GM19328 (cell line): Measurements from ENCODE around the gene HES4.
"Not testable (repeated sequence)": the region's sequence is repeated elsewhere in the genome, so short reads cannot be mapped to it uniquely, and the experiment has no call there.

Source experiments
- ATAC-seq: cut with Tn5 transposase; IDR thresholded peaks from one replicate; pipeline ENCODE4 v1.9.1; 2021; ENCODE audit warnings: mild to moderate bottlenecking, moderate library complexity; ENCODE audit not compliant: unreplicated experiment

HES4 gene

GRCh38 chr1:1019122-1019999 lies 19.5 kb upstream of the HES4 start:
- ATAC-seq, result peak; percentile 73

GRCh38 chr1:1018321-1018685 lies 18.4 kb upstream of the HES4 start:
- ATAC-seq, result not testable (repeated sequence)

DNA sequence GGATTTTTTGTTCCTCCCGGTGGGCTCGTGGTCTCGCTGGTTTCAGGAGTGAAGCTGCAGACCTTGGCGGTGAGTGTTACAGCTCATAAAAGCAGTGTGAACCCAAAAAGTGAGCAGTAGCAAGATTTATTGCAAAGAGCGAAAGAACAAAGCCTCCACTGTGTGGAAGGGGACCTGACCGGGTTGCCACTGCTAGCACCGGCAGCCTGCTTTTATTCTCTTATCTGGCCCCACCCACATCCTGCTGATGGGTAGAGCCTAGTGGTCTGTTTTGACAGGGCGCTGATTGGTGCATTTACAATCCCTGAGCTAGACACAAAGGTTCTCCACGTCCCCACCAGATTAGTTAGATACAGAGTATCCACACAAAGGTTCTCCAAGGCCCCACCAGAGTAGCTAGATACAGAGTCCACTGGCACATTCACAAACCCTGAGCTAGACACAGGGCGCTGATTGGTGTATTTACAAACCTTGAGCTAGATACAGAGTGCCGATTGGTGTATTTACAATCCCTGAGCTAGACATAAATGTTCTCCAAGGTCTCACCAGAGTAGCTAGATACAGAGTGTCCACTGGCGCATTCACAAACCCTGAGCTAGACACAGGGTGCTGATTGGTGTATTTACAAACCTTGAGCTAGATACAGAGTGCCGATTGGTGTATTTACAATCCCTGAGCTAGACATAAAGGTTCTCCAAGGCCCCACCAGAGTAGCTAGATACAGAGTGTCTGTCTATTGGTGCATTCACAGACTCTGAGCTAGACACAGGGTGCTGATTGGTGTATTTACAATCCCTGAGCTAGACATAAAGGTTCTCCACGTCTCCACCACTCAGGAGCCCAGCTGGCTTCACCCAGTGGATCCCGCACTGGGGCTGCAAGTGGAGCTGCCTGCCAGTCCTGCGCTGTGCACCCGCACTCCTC lies 17.8 kb upstream of the HES4 start:
- not testable (repeated sequence) for ATAC-seq

DNA sequence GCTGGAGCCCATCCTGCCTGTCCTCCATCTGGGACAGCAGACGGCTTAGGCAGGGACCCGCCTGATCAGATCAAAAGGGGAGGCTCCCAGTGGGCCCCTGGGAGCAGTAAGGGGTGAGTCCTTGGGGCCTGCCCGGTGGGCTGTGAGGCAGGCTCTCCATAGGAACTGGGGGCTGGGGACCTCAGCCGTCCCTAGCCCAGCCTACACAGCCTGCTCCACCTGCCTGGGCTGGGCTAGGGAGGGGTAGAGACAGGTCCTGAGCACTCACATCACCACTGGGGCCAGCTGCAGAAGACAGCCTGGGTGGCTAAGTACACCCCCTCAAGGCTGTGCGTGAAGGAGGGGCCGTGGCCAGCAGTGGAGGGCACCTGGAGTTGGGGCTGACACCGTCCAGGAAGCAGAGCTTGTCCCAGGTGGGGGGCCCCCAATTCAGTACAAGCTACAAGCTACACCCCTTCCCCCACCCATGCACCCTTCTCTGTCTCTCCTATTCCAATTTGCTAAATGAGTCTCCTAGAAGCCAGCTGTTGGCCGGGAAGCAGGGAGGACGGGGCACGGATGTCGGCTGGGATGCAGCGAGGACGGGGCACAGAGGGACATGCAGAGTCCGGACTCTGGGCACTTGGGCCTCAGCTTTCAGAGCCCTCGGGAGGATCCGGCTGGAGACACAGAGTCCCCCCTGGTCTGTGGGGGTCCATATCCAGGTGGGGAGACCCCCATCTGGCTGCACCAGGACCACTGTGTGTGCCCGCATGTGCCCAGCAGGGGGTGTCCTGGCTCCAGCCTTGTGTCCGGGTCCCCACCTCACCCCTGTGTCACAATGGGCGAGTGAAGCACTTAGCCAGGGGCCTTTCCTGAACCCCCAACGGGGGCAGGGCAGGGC lies 15.1 kb upstream of the HES4 start:
- ATAC-seq, result no peak

DNA sequence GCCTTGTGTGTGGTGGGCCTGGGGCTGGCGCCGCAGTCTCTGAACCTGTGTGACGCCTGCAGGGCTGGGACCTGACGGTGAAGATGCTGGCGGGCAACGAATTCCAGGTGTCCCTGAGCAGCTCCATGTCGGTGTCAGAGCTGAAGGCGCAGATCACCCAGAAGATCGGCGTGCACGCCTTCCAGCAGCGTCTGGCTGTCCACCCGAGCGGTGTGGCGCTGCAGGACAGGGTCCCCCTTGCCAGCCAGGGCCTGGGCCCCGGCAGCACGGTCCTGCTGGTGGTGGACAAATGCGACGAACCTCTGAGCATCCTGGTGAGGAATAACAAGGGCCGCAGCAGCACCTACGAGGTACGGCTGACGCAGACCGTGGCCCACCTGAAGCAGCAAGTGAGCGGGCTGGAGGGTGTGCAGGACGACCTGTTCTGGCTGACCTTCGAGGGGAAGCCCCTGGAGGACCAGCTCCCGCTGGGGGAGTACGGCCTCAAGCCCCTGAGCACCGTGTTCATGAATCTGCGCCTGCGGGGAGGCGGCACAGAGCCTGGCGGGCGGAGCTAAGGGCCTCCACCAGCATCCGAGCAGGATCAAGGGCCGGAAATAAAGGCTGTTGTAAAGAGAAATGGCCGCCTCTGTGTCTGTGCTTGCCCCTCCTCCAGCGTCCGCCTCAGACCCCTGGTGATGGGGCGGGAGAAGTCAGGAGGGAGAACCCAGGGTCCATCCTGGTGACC lies 14.2 kb upstream of the HES4 start:
- no peak for ATAC-seq

DNA sequence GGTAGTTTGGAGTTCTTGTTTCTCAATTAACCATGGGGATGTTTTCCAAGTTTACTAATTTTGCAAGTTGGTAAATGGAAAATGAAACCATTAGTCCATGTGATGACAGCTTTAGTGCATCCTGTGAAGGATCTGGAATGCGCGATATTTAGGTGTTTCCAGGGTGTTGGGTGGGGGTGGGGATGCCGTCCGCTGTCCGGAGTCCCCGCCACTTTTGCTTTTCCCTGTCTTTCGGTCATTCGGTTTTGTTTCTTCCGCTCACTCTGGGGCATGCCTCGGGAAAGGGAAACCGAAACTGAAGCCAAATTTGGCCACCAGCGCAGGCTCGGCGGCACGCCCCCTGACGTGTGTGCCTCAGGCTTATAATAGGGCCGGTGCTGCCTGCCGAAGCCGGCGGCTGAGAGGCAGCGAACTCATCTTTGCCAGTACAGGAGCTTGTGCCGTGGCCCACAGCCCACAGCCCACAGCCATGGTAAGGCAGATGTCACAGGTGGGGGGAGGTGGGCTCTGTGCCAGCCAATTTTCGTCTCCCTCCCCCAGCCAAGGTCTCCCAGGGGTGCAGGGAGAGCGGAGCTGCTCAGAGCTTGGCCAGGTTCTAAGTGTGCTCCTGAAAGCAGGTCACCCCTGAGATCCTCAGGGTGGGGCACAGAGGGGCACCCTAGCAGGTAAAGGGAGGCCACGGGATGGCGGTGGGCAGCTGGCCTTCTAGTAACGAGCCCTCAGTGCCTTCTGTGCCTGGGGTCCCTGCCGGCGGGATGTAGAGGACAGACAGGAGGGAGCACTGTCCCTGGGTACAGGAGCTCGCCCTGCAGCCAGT lies 13.4 kb upstream of the HES4 start, which contains the start of gene ISG15:
TSS of gene ISG15 (plus strand) at position 393 of the 817 bp plus-strand sequence. CDS start at position 470, 77 bp downstream.
- peak; percentile 59 for ATAC-seq

- ATAC-seq, result not testable (repeated sequence)
Observed at GRCh38 chr1:1012736-1013104, 12.8 kb upstream of the HES4 start.

DNA sequence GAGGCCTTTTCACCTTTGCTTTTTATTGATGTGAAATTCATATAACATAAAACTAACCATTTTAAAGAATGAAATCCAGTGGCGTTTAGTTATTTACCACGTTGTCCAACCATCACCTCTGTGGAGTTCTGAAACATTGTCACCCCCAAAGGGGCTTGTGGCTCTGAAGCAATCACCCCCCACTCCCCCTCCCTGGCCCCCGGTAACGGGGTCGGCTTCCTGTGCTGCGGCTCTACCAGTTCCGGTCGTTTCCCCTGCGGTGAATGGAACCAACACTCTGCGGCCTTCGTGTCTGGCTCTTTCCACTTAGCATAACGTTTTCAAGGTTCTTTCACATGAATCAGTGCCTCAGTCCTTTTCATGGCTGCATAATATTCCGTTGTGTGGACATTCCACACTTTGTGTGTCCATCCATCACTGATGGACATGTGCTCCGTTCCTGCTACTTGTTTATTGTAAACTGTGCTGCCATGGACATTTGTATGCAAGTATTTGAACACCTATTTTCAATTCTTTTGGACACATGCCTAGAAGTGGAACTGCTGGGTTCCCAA lies 11.6 kb upstream of the HES4 start:
- no peak for ATAC-seq

GRCh38 chr1:1010131-1010530 lies 10.2 kb upstream of the HES4 start:
- ATAC-seq, result not testable (repeated sequence)

- no peak for ATAC-seq
Observed at GRCh38 chr1:1006305-1007159, 6.6 kb upstream of the HES4 start.

DNA sequence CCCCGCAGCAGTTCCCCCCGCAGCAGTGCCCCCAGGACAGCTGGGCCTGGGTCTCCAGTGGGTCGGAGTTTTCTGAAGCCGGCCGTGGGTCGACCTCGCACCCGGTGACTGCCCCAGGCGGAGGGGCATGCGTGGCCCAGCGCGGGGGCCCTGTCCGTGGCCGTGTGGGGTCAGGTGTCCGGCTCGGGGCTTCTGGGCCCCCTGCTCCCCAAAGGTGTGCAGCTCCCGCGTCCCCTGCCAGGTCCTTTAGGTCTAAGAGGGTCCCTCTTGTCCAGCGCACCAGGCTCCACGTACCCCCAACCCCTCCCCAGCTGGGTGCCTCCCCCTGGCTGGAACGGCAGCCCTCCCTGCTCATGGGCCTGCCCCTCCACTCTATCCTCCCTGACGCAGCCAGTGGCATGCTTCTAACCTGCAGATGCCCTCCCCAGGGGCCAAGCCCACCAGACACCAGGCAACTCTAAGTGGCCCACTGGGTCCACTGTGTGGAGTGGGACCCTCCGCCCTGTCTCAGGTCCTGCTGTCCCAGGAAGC lies 5.9 kb upstream of the HES4 start:
- ATAC-seq, result no peak

- no peak for ATAC-seq
Observed at GRCh38 chr1:1004780-1005697, 5.1 kb upstream of the HES4 start.

GRCh38 chr1:1004420-1004779 lies 4.5 kb upstream of the HES4 start:
- ATAC-seq, result no peak

- ATAC-seq, result no peak
Observed at GRCh38 chr1:1003618-1004419, 3.9 kb upstream of the HES4 start.

GRCh38 chr1:1001057-1001783 lies 1.3 kb upstream of the HES4 start:
- ATAC-seq, result no peak
